SK-N-SH treated with all-trans-retinoic acid at 6 μM for 48 hours (cell line): ENCODE data around the gene ZBED1.

Experiments used
- ATAC-seq: fragments of 200-7000 bp; cut with Tn5 transposase; 3 replicates; pipeline ENCODE4 v1.9.1; 2020; ENCODE audit warnings: mild to moderate bottlenecking, moderate library complexity
- ARNTL ChIP-seq: fragments of 450-650 bp; formaldehyde crosslinking; IDR thresholded peaks from 2 replicates; pipeline ENCODE4 v1.5.0; 2020; ENCODE audit warnings: low read depth, mild to moderate bottlenecking, moderate library complexity, borderline replicate concordance
- BACH2 ChIP-seq: fragments of 250-450 bp; sonication (Bioruptor Pico); IDR thresholded peaks from 2 replicates; pipeline ENCODE4 v1.9.0; 2021; ENCODE audit warnings: mild to moderate bottlenecking, borderline replicate concordance
- CREB5 ChIP-seq: fragments of 250-450 bp; sonication (Bioruptor Pico); IDR thresholded peaks from 2 replicates; pipeline ENCODE4 v1.5.1; 2020; ENCODE audit warnings: low read depth, mild to moderate bottlenecking, moderate library complexity
- CSRNP3 ChIP-seq: fragments of 250-450 bp; sonication (Bioruptor Pico); IDR thresholded peaks from 2 replicates; pipeline ENCODE4 v1.5.1; 2021; ENCODE audit warnings: mild to moderate bottlenecking, moderate library complexity
- ESRRG ChIP-seq: fragments of 250-450 bp; sonication (Bioruptor Pico); IDR thresholded peaks from 2 replicates; pipeline ENCODE4 v1.6.1; 2021; ENCODE audit warnings: mild to moderate bottlenecking
- GLIS3 ChIP-seq: fragments of 250-450 bp; sonication (Bioruptor Pico); IDR thresholded peaks from 2 replicates; pipeline ENCODE4 v1.5.0; 2020; ENCODE audit warnings: mild to moderate bottlenecking, moderate library complexity
- PPARA ChIP-seq: fragments of 250-450 bp; sonication (Bioruptor Pico); IDR thresholded peaks from 2 replicates; pipeline ENCODE4 v1.5.0; 2020; ENCODE audit warnings: mild to moderate bottlenecking, borderline replicate concordance
- SNAI2 ChIP-seq: fragments of 250-450 bp; sonication (Bioruptor Pico); IDR thresholded peaks from 2 replicates; pipeline ENCODE4 v1.5.0; 2020; ENCODE audit warnings: mild to moderate bottlenecking, moderate library complexity
- TCF4 ChIP-seq: fragments of 250-450 bp; sonication (Bioruptor Pico); IDR thresholded peaks from 2 replicates; pipeline ENCODE4 v1.8.0; 2021; ENCODE audit warnings: mild to moderate bottlenecking, moderate library complexity, borderline replicate concordance
- TOX ChIP-seq: fragments of 250-450 bp; sonication (Bioruptor Pico); IDR thresholded peaks from 2 replicates; pipeline ENCODE4 v1.8.0; 2021; ENCODE audit warnings: mild to moderate bottlenecking, moderate library complexity, borderline replicate concordance
- TSHZ2 ChIP-seq: fragments of 250-450 bp; sonication (Bioruptor Pico); IDR thresholded peaks from 2 replicates; pipeline ENCODE4 v1.5.0; 2020; ENCODE audit warnings: mild to moderate bottlenecking, moderate library complexity
- ZC3H10 ChIP-seq: fragments of 250-450 bp; sonication (Bioruptor Pico); IDR thresholded peaks from 2 replicates; pipeline ENCODE4 v1.5.1; 2021; ENCODE audit warnings: mild to moderate bottlenecking, moderate library complexity
- ZFP30 ChIP-seq: fragments of 450-650 bp; formaldehyde crosslinking; IDR thresholded peaks from 2 replicates; pipeline ENCODE4 v1.5.0; 2022; ENCODE audit warnings: mild to moderate bottlenecking, moderate library complexity
- ZNF565 ChIP-seq: fragments of 450-650 bp; formaldehyde crosslinking; conservative IDR thresholded peaks from 2 replicates; pipeline ENCODE4 v1.5.0; 2020; ENCODE audit warnings: low read depth, mild to moderate bottlenecking, moderate library complexity
- ZNF70 ChIP-seq: fragments of 450-650 bp; formaldehyde crosslinking; IDR thresholded peaks from 2 replicates; pipeline ENCODE4 v1.5.0; 2020; ENCODE audit warnings: mild to moderate bottlenecking, moderate library complexity
- TF ChIP-seq, protein P1 (sequence below): fragments of 250-450 bp; sonication (Bioruptor Pico); IDR thresholded peaks from 2 replicates; pipeline ENCODE4 v1.8.0; 2021; ENCODE audit warnings: low read depth, mild to moderate bottlenecking, moderate library complexity, borderline replicate concordance
- TF ChIP-seq, protein P2 (sequence below): fragments of 250-450 bp; sonication (Bioruptor Pico); IDR thresholded peaks from 2 replicates; pipeline ENCODE4 v1.8.0; 2020; ENCODE audit warnings: mild to moderate bottlenecking, moderate library complexity, borderline replicate concordance

ZBED1 gene

GRCh38 chrX:2446815-2447214 lies 54.0 kb downstream of the ZBED1 start:
- TF ChIP-seq ZNF565 (CRISPR knock-in tag) (no peak), ZC3H10 (CRISPR knock-in tag) (no peak), TCF4 (no peak), TSHZ2 (CRISPR knock-in tag) (no peak), ZFP30 (no peak), GLIS3 (CRISPR knock-in tag) (no peak), CREB5 (CRISPR knock-in tag) (no peak), CSRNP3 (no peak), BACH2 (CRISPR knock-in tag) (no peak), ESRRG (CRISPR knock-in tag) (no peak), ARNTL (CRISPR knock-in tag) (no peak), PPARA (CRISPR knock-in tag) (no peak)
- TF ChIP-seq, protein P1, sequence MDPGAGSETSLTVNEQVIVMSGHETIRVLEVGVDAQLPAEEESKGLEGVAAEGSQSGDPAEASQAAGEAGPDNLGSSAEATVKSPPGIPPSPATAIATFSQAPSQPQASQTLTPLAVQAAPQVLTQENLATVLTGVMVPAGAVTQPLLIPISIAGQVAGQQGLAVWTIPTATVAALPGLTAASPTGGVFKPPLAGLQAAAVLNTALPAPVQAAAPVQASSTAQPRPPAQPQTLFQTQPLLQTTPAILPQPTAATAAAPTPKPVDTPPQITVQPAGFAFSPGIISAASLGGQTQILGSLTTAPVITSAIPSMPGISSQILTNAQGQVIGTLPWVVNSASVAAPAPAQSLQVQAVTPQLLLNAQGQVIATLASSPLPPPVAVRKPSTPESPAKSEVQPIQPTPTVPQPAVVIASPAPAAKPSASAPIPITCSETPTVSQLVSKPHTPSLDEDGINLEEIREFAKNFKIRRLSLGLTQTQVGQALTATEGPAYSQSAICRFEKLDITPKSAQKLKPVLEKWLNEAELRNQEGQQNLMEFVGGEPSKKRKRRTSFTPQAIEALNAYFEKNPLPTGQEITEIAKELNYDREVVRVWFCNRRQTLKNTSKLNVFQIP, result no peak
- TF ChIP-seq, all 23 proteins: peak for 0
- ATAC-seq, result no peak

GRCh38 chrX:2445662-2446623 lies 54.8 kb downstream of the ZBED1 start:
- TF ChIP-seq SNAI2 (CRISPR knock-in tag) (no peak), ZNF70 (CRISPR knock-in tag) (no peak), ZFP30 (no peak), TSHZ2 (CRISPR knock-in tag) (no peak)
- TF ChIP-seq, protein P2, sequence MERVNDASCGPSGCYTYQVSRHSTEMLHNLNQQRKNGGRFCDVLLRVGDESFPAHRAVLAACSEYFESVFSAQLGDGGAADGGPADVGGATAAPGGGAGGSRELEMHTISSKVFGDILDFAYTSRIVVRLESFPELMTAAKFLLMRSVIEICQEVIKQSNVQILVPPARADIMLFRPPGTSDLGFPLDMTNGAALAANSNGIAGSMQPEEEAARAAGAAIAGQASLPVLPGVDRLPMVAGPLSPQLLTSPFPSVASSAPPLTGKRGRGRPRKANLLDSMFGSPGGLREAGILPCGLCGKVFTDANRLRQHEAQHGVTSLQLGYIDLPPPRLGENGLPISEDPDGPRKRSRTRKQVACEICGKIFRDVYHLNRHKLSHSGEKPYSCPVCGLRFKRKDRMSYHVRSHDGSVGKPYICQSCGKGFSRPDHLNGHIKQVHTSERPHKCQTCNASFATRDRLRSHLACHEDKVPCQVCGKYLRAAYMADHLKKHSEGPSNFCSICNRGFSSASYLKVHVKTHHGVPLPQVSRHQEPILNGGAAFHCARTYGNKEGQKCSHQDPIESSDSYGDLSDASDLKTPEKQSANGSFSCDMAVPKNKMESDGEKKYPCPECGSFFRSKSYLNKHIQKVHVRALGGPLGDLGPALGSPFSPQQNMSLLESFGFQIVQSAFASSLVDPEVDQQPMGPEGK (CRISPR knock-in tag), result no peak
- TF ChIP-seq, all 23 proteins: peak for 0
- ATAC-seq, result no peak

DNA sequence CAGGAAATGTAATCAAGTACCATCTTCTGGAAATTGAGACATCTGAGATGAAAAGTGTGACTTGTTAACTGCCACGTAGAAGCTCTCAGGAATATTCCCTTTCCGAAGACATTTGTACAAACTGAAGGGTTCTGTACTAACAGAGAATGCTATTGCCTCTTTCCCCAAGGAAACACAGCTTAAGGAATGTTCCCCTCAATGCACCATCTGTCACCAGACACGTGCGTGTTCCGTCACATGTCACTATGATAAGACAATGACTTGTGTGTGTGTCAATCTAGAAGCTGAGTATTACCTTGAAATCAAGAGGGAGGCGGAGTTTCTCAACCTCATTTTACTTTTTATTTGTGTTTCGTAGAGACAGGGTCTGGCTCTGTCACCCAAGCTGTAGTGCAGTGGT lies 58.1 kb downstream of the ZBED1 start:
- no peak for TF ChIP-seq TOX (CRISPR knock-in tag)
- TF ChIP-seq, protein P1, result no peak

More for the DNA sequence above, 58.1 kb downstream of the ZBED1 start:
- ATAC-seq, result no peak
